Stimulated activated CD8-positive, alpha-beta memory T cell treated with anti-CD3 and anti-CD28 coated beads, Interleukin-2, amount 100 ng/mL, for 48 hours (primary cell): Measurements from ENCODE around the gene KRT24.

Experiments used
- DNase-seq, 2 donors: peaks; one replicate each; pipeline ENCODE4 v3.0.0-alpha.2; 2020; ENCODE audit warnings: low read depth in 2 of 2

The KRT24 gene

GRCh38 chr17:40694584-40694983 lies 9.0 kb downstream of the KRT24 start:
- DNase-seq: no peak

GRCh38 chr17:40687106-40687505 lies 16.4 kb downstream of the KRT24 start:
- DNase-seq: no peak

DNA sequence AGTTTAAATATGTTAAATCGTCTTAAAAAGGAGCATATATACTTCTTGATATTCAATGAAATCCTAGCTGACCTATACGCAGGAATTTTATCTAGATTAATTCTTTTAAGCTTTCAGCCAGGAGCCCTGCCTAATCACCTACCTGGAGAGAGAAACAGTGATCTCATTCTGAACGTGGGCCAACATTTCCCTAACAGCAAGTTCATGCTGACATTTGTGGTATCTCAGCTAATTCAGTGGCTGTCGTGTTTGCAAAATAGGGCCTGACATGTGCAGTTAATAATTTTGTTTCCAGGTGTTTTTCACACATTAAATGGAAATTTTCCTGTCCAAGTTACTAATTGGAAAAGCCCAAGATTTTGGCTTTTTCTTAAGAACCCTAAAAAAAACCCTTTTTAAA lies 17.4 kb downstream of the KRT24 start:
- no peak for DNase-seq

DNA sequence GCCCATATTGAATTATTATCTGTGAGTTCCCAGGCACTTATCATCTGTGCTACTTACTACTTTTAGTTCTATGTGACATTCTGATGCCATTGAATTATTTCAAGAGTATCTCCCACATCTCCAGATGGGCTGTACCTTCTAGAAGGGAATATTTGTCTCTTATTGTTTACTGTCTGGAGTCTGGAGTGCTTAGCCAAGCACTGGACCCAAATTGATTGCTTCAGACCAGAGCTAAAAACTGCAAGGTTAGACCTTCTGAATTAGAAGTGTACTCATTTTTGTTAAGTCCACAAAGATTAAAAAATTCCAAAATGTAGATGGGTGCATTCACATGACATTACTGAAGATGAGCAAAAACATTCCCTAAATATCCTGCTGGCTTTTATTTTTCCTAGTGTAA lies 22.6 kb downstream of the KRT24 start:
- no peak for DNase-seq

DNA sequence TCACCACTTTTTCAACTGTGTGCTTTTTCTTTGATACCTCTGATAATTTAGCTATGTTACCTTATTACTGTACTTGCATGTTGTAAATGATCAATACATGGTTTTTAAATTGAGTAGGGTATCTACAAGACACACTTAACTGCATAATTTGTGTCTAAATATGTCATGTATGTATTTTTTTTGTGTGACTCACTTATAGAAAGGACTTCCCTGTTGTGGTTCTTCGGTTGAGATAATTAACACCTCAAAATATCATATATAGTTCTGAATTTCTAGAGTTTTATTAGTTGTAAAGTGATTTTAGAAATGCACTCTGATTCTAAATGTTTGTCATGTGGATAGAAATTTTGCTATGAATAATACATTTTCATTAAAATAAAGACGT lies 24.0 kb downstream of the KRT24 start:
- no peak for DNase-seq

GRCh38 chr17:40678902-40679522 lies 24.5 kb downstream of the KRT24 start:
- DNase-seq: no peak

- no peak for DNase-seq
Observed at GRCh38 chr17:40675905-40676304, 27.6 kb downstream of the KRT24 start.

GRCh38 chr17:40672654-40673053 lies 30.9 kb downstream of the KRT24 start:
- no peak for DNase-seq

DNA sequence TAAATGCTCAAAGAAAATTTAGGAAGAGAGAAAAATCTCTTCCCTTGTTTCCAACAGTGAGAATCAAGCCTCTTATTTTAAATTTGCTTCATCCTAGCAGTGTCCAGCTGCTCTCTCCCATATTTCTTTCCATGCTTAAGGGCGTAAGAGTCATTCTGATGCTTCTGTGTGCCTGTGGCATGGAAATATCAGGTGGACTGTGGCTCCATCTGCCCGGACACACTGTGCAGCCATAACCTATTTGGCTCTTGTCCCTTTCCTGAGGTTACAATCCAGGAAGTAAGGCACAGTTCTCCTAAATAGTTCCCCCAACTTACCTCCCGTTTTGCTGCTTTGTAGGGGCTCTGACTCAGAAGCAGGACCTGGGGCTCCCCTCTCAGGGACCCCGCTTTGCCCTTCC lies 32.3 kb downstream of the KRT24 start:
- no peak for DNase-seq

- no peak for DNase-seq
Observed at GRCh38 chr17:40666331-40666730, 37.2 kb downstream of the KRT24 start.

GRCh38 chr17:40664582-40665333 lies 38.8 kb downstream of the KRT24 start, which contains the start of gene KRT222:
Gene KRT222, minus strand, starts transcription at chr17:40665177. Its CDS starts 78 bp downstream, at chr17:40665099.
- DNase-seq: no peak

DNA sequence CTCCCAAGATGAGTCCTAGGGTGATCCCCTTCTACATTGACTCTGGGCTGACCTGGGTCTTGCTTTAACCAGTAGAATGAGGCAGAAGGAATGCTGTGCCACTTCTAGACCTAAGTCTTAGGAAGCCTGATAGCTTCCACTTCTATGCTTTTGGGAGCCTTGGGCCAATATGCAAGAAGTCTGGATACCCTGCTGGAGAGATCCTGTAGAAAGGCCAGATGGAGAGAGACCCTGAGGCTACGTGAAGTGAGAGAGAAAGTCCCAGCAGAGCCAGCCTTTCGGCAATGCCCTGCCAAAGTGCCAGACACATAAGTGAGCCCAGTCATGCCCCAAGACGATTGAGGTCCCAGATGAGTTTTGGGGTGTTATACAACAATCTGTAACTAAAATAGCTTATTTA lies 40.3 kb downstream of the KRT24 start:
- DNase-seq: no peak

DNA sequence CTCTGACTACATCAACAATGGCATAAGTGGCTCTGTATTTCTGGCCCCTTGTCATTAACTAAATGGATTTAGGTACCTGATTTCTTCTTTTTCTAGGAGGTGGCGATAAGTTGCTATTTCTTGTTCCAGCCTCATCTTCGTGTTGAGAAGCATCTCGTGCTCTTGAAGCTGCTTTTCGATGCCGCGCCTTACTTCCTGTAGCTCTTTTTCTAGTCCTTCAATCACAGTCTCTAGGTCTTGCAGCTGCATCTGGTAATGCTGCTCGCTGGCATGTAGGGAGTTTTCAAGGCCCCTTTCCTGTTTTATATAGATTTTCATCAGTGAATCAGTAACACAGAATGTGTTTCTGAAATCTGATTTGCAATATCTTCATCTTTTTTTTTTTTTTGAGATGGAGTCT lies 43.6 kb downstream of the KRT24 start:
- DNase-seq: no peak

GRCh38 chr17:40658396-40658795 lies 45.2 kb downstream of the KRT24 start:
- no peak for DNase-seq

DNA sequence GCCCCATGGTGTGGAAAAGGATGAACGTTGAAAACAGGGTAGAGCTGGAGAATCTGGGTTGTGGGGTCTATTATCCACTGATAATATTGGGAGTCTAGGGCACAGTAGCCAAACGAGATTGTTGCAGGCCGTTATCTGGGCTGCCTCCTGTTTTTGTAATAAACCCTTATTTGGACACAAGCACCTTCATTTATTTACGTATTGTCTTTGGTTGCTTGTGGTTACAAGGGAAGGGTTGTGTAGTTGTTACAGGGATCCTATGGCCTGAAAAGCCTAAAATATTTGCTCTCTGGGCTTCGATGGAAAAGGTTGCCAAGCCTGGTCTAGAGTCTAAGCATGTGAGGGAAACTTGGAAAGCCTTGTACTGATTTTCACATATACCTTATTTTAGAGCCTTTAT lies 51.6 kb downstream of the KRT24 start:
- DNase-seq: no peak

GRCh38 chr17:40648384-40648968 lies 55.1 kb downstream of the KRT24 start:
- no peak for DNase-seq
